HS-27A (cell line): ENCODE data around the gene EPN1.
"Not testable (repeated sequence)": the region's sequence is repeated elsewhere in the genome, so short reads cannot be mapped to it uniquely, and the experiment has no call there.

ENCODE experiments used
- DNase-seq: peaks from one replicate; pipeline ENCODE4 v3.0.0-alpha.2; 2012; ENCODE audit warnings: low read depth, missing footprints

The EPN1 gene

DNA sequence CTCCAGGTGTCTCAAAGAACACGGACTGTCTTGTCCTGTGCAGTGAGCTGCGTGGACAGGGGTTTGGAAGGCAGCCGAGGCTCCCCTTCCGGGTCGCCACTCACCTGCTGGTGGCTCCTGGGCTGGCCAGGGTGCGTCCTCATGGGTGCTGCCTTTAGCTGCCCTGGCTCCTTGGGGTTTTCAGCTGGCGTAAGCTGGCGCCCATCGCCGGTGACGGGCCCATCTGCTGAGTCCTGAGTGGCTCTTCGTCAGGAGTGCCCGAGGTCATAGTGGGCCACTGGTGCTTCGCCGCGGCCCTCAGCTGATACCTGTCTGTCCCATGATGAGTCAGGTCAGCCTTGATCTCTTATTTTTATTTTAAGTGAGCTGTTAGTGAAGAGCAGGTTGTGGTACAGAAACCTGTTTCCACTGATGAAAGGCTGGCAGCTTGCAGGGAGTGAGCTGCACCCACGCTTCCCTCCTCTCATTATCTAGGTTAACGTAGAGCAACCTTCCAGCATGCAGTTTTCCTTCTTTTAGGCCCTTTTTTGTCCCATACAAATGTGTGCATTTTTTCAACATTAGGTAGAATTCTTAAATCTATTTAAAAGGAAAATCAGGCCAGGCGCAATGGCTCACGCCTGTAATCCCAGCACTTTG is 18.4 kb downstream of the EPN1 start:
- DNase-seq, result no peak

DNA sequence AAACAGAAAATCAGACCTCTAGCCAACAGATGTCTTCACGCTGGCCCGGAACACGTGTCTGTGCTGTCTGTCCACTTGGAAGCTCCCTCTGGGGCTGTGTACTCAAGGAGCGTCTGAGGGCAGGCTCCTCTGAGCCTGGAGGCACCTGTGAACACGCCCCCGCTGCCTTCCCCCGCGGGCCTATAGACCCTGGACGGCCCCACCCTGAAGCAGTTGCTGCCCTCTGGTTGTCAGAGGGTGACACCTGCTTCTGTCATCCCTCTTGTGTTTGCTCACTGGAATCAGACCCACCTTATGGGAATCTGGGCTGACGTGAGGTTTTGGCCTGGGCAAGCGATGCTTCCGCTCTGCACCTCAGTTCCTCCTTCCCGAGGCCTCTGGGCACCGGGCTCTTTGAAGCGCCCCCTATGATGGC is 19.2 kb downstream of the EPN1 start:
- no peak for DNase-seq

DNA sequence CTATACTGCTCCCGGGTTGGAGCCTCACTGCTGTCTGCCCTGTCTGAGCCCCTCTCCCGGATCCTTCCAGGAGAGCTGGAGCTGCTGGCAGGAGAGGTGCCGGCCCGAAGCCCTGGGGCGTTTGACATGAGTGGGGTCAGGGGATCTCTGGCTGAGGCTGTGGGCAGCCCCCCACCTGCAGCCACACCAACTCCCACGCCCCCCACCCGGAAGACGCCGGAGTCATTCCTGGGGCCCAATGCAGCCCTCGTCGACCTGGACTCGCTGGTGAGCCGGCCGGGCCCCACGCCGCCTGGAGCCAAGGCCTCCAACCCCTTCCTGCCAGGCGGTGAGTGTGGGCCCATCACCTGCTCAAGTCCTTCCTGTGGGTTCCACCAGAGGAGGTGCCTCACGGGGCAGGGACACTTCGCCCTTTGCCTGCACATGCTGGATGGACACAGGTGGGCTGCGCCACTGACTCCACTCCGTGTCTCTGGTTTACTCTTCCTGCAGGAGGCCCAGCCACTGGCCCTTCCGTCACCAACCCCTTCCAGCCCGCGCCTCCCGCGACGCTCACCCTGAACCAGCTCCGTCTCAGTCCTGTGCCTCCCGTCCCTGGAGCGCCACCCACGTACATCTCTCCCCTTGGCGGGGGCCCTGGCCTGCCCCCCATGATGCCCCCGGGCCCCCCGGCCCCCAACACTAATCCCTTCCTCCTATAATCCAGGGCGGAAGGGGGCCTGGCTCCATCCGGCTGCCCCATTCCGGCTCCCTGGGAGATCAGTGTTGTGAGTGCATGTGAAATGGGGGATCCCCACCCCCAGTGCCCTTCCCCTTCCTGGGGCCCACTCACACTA is 19.8 kb downstream of the EPN1 start:
- DNase-seq, result no peak

DNA sequence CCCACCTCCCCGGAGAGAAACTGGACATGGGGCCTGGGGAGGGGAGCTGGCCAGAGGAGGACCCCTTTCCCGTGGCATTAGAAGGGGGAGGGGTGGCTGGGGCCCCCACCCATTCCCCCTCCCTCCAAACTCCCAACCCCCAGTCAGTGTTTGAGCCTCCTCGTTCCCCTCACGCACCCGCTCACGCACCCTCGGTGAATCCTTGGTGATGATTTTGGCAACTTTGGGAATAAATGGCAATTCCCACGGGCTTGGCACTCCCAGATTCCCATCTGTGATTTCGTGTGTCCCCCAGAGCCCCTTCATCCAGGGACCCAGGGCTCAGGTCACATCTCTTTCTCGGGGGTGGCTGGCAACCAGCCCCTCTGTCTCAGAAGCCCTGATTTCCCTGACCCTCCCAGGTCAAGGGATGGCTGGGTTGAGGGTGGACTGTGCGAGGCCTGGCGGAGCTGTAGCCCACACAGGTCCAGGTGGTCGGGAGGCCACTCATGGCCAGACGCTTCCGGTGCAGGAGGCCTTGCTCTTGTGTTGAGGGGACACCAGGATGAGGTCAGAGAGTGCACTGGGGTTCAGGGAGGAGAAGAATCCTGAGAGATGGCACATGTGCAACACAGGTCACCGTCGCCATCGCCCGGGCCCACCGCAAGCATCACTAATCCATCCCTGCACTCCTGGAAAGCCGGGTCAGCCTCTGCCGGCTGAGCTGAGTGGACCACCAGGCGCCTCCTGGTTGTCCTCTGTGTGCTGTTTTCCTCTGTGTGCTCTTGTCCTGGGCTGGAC is 20.7 kb downstream of the EPN1 start:
- DNase-seq, result no peak

DNA sequence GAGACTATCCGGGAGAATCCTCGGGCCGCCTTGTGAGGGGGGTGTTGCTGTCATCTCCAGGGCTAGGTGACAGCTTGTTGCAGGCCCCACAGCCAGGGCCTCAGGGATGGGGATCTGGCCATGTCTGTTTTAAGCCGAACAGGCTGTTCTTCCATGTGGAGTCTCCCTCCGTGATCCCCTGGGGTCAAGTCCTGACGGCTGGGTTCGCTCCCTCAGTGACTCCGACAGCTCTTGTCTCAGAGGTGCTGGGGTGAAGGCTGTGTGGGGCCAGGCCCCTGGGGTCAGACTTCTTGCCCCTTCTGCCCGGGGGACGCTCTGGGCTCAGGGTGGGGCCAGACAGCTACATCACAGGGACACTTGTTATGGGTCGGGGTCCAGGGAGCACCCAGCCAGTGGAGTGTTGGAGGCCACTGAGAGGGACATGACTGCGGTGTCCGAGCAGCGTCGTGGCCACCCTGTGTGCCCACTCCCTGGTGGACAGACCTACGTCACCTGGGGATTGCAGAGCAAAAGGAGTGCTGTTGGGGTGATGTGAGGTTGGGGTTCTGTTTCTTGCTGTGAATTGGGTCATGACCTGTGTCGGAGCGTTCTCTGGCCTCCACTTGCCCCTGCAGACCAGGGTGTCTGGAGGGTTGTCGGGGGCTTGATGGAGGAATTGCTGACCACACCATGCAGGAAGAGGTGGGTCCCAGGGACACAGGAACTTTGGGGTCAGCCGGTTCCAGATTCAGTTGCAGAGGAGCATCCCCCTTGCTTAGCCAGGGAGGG is 21.5 kb downstream of the EPN1 start:
- DNase-seq, result no peak

DNA sequence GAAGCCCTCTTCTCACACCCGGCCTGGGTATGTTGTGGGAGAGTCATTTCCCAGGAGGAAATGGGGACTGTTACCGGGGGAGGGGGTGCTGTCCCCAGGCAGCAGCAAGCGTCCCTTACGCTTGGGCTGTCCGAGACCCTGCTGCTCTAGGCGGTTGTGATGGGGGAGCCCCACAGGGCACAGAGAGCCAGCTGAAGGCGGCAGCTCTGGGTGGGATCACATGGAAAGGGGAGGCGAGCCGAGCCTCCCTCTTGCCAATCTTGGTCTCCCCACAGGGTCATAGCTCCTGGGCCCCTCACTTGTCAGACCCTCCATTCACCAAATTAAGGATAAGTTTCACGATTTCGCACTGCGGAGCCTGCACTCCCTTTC is 22.0 kb downstream of the EPN1 start:
- DNase-seq, result no peak

DNA sequence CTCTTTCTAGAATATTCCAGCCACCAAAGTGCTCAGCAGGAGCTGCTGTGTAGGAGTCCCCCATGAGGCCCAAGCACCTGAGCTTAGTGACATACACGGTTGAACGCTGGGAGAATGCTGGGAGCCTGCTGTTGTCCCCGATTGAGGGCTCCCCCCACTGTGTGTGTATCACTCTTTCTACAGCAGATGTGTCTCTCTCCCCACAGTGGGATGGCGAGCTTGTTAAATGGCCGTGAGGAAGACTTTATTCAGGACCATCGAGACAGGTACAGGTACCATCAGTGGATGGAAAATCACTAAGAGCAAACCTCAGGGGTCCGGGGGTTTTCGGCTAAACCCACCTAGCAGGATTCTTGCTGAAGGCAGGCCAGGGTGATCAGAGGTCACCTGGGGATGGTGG is 22.7 kb downstream of the EPN1 start:
- DNase-seq, result no peak

DNA sequence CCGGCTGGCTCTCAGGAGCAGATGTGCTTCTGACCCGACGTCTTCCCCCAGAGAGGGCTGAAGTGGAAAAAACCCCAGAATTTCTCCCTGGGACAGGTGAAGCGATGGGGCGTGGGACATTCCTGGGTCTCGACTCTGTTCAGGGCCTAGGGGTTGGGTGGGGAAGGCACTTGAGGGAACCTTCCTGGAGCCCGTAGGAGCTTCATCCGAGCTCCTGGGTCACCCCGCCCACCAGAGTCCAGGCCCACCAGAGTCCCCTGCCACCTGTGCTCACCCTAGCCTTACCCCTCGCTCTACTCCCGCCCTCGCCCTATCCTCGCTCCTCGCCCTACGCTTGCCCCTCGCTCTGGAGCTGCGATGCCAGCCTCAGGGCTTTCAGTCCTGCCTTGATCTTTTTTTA is 23.2 kb downstream of the EPN1 start:
- DNase-seq, result no peak

DNA sequence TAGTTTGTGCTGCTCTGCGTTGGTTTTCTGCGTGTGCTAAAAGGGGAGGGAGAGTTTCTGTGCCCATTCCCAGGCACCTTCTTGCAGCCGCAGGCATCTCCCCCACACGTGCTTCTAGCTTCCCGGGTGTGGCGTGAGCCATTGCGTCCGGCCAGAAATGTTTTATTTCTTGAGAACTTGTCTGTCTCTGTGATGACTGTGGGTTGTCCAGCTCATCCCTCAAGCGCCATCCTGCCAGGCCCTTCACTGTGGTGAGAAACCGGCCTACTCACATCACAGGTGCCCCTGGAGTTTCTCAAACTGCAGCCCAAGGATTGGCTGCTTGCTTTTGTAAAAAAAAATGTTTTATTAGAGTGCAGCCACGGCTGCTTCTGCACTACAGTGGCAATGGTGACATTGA is 24.2 kb downstream of the EPN1 start:
- no peak for DNase-seq

DNA sequence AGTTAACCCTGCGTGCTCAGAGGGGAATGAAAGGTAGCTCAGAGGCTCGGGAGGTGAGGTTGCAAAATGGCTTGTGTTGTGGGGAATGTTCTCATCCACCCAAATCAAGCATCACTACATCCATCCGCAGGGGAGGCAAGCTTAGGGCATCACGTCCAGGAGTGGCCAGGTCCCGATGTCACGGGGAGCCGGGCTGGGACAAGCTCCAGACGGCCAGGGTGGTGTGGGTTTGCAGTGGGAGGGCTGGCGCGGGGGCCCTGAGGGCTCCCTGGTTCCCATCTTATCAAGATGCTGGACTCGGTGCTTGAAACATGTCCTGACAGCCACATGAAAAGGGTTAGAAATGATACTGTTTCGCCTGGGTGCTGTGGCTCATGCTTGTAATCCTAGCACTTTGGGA is 25.8 kb downstream of the EPN1 start:
- no peak for DNase-seq

DNA sequence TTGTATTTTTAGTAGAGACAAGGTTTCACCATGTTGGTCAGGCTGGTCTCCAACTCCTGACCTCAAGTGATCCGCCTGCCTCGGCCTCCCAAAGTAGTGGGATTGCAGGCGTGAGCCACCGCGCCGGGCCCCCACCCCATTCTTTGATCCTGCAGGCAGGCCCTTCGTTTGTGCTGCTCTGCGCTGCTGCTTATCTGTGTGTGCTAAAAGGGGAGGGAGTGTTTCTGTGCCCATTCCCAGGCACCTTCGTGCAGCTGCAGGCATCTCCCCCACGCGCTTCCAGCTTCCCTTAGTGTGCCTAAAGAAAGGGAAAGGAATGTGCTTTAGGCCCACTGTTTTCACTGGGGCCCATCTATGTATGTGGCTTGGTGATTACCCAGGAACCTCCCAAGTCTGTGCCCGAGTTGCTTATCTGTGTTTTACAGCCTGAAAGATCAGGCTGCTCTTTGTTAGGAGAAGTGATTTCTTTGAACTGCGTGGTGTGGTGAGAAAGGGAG is 27.2 kb downstream of the EPN1 start:
- no peak for DNase-seq

DNA sequence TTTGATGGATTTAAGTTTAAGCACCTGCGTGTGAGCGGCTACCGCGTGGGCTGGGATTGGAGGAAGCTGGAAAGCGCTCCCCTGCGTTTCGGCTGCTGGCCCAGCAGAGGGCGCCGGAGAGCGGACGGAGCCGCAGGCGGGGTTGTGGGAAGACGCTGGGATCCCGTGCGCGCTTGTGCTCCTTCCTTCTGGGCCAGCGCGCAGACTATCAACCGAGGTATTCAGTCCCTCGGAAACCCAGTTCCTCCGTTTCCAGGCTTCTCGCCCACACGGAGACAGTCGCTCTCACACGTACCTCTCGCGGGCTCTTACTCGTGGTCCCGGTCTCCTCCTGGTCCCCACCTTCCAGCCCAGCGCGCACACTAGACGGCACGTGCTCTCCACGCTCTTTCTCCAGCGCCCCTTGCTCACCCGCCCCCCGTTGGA is 28.8 kb downstream of the EPN1 start:
- DNase-seq, result no peak

DNA sequence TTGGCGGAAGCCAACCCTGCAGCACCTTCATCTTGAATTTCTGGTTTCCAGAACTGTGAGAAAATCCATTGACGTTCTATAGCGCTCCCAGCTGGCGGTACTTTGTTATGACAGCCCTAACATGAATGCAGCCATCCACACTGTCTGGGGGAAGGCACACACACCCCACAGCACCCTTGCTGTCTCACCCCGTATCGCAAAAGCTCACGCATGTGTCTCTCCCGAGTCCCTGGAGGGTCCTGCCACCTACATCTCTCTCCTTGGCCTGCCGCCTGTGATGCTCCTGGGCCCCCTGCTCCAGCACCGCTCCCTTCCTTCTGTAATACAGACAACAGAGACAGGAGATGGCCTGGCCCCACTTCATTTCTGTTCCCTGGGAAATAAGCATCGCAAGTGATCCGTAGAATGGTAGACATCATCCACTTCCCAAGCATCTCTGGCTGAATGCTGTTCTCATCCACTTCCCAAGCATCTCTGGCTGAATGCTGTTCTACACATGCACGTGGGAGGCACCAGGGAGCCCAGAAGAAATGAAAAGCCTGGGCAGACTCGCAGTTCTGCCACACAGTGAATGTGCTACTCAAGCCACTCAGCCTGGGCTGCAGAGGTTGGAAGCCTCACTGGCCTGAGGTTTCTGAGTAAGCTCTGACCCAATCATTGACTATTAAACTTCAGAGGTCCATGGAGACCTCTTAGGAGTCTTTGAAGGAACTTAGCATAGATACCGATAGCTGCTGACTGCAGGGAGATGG is 29.6 kb downstream of the EPN1 start:
- no peak for DNase-seq

DNA sequence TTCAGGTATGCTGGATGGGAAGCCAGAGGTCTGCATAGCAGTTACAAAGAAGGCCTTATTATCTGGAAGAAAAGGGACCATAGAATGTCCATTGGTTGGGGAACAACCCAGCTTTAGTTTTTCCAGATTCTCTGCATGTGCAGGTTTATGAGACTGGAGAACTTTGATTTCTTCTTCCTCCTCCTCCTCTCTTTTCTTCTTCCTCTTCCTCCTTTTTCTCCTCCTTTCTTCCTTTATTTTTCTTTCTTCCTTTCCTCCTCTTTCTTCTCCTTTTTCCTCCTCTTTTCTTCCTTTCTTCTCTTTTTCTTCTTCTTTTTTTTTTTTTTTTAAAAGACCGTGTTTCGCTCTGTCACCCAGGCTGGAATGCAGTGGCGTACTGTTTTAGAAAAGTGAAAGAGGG is 30.9 kb downstream of the EPN1 start:
- DNase-seq, result no peak

DNA sequence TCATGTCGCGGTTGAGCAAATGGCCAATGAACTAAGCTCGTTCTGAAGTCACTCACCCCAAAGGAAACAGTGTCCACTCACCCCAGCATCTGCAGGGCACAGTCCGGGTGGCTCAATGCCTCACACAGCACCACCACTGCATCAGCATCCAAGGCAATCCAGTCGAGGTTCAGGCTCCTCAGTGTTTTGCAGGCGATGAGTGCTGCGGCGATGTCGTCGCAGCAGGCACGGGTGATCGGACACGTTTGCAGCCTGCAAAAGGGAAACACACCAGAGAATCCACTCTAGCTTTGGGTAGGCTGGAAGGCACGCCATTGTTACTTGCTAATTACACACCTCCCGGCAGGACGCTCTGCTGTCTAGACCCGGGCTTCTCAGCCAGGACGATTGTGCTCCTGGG is 36.7 kb downstream of the EPN1 start:
- DNase-seq, result no peak

DNA sequence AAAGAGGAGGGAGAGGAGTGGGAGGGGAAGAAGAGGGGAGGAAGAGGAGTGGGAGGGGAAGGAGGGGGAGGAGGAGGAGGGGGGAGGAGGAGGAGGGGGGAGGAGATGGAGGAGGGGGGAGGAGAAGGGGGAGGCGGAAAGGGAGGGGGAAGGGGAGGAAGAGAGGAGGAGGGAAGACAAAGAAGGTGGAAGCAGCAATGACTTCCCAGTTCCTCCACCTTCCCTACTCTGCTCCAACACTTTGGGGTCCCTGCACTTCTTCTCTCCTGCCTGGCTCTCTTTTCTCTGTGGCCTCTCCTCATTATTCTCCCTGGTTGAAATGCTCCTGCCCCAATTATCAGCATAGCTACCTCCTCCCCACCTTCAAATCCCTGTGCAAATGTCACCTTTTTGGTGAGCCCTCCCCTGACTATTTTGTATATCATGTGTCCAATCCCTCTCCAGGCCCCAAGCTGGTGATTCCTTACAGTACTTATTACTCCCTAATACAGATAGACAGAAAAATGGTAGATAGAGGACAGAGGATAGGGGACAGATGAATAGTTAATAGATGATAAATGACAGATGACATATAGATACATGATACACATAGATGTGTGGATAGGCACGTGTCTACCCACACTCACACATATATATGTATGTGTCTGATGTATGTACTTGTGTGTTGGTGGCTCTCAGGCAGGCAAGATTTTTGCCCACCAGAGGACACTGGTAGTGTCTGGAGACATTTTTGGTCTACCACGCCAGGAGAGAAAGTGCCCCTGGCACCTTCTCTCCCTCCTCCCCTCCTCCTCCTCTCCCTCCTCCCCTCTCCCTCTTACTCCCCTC is 38.0 kb downstream of the EPN1 start:
- DNase-seq, result no peak

DNA sequence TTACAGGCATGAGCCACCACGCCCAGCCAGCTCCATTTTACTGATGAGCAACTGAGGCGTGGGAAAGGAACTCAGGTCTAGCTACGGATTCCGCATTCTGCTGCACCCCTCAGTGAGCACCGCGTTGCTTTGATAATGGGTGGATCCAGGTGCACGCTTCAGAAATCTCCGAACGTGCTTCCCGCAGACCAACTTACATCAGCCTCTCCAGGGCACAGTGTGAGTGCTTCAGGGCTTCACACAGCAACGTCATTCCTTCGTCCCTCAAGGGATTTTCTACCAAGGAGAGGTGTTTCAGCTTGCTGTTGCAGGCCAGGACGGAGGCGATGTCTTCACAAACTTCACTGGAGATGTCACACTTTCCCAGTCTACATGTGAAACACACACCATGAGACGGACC is 41.5 kb downstream of the EPN1 start:
- no peak for DNase-seq

DNA sequence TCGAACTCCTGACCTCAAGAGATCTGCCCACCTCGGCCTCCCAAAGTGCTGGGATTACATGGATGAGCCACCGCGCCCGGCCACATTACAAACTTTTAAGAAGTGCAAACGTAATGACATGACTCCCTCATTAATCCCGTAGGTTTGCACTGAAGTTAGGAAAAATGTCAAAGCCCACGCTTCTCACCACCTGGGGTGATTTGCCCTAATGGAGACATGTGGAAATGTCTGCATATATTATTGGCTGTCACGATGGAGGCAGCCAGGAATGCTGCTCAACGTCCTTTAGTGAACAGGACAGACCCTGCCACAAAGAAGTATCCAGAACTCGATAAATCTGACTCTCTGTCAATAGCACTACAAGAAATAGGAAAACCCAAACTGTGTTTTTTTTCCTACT is 42.2 kb downstream of the EPN1 start:
- DNase-seq, result no peak

DNA sequence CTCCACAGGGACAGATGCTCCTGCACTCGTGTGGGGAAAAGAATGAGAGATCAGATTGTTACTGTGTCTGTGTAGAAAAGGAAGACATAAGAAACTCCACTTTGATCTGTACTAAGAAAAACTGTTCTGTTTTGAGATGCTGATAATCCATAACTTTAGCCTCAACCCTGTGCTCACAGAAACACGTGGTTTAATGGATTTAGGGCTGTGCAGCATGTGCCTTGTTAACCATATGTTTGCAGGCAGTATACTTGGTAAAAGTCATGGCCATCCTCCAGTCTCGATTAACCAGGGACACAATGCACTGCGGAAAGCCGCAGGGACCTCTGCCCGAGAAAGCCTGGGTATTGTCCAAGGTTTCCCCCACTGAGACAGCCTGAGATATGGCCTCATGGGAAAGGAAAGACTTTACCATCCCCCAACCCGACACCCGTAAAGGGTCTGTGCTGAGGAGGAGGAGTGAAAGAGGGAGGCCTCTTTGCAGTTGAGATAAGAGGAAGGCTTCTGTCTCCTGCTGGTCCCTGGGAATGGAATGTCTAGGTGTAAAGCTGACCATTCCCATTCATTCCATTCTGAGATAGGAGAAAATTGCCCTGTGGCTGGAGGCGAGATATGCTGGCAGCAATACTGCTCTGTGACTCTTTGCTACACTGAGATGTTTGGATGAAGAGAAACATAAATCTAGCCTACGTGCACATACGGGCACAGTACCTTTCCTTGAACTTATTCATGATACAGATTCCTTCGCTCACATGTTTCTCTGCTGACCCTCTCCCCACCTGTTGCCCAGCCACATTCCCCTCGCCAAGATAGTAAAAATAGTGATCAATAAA is 43.1 kb downstream of the EPN1 start:
- not testable (repeated sequence) for DNase-seq
